Sigmoid colon (tissue), 4 donors: Measurements from ENCODE around the gene TGFBI.

ENCODE experiments used
- CTCF ChIP-seq, 4 experiments: fragments of 450-650 bp in 3 of 4; fragments of 200-600 bp in 1 of 4; IDR thresholded peaks; one replicate each; pipeline ENCODE4 v1.5.1; 2016 to 2019; ENCODE audit warnings: antibody characterized with exemption in 4 of 4, mild to moderate bottlenecking in 3 of 4, moderate library complexity in 2 of 4
- POLR2A ChIP-seq, 2 donors: fragments of 450-650 bp; IDR thresholded peaks; one replicate each; pipeline ENCODE4 v1.6.1; 2016; ENCODE audit warnings: antibody characterized with exemption in 2 of 2, mild to moderate bottlenecking in 2 of 2, moderate library complexity in 2 of 2
- POLR2AphosphoS5 ChIP-seq, 4 donors: sonication (generic); formaldehyde crosslinking; IDR thresholded peaks; one replicate each; pipeline ENCODE4 v1.6.1; 2017; ENCODE audit warnings: antibody characterized with exemption in 4 of 4

GRCh38 chr5:136028090-136028489 is 698 bp upstream of the TGFBI start:
- TF ChIP-seq CTCF (IDR thresholded peaks at IDR 0.05) (no peak), POLR2AphosphoS5 (IDR thresholded peaks at IDR 0.05) (no peak), POLR2A (IDR thresholded peaks at IDR 0.05) (no peak)
